ENCODE results near the gene TP53BP2.

DNA sequence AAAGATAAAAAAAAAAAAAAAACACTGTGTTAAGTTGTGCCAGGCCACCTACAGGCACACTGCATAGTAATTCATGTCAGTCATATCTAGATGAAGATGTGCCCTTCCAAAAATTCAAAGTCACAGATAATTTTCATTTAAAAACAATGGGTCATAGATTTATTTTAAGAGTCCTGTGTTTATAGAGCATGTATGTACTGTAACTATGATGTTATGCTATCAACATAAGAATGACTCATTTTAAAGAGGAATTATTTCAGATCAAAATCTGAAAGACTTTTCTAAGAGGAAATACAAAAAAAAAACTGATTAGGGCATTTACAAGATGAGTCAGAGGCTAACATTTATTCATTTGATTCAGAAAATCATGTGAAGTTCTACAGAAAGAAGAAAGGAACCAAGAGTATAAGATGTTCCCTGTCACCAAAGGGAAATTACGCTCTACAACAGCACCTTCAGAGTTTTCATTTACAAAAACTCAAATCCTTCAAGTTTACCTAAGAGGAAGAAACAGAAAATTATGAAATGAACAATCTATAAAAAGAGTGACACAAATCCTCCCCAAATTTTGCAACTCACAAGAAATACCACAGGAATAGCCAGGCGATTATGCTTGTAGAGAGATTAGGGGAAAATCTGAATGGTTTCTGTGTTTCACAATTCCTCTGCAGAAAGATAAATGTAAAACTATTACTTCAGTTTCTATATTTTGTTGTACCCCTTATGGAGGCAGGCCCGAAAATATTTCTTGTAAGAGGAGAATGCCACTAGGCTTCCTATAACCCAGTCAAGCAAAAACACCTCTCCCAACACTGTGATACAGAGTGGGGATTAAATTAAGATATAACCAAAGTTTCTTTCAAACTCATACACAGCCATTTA is 13.8 kb downstream of the TP53BP2 start:
- TF ChIP-seq FOSL1 (IDR thresholded peaks at IDR 0.05; ENCODE audit: low read depth) (peak; percentile 21; the same call in 1 of the 2 replicates), ZNF274 (IDR thresholded peaks at IDR 0.05; ENCODE audit: low read depth, low read length) (no peak), POLR2A (IDR thresholded peaks at IDR 0.05; ENCODE audit: borderline replicate concordance, extremely low read depth, insufficient read depth, insufficient read length) (no peak)
- TF ChIP-seq, protein P1, sequence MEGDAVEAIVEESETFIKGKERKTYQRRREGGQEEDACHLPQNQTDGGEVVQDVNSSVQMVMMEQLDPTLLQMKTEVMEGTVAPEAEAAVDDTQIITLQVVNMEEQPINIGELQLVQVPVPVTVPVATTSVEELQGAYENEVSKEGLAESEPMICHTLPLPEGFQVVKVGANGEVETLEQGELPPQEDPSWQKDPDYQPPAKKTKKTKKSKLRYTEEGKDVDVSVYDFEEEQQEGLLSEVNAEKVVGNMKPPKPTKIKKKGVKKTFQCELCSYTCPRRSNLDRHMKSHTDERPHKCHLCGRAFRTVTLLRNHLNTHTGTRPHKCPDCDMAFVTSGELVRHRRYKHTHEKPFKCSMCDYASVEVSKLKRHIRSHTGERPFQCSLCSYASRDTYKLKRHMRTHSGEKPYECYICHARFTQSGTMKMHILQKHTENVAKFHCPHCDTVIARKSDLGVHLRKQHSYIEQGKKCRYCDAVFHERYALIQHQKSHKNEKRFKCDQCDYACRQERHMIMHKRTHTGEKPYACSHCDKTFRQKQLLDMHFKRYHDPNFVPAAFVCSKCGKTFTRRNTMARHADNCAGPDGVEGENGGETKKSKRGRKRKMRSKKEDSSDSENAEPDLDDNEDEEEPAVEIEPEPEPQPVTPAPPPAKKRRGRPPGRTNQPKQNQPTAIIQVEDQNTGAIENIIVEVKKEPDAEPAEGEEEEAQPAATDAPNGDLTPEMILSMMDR (IDR thresholded peaks at IDR 0.05 in 2 of 3, conservative IDR thresholded peaks at IDR 0.05 in 1 of 3; ENCODE audit: borderline replicate concordance in 1 of 3, insufficient read depth in 1 of 3, low read depth in 2 of 3, low read length in 2 of 3): no peak
- TF ChIP-seq, protein P2, sequence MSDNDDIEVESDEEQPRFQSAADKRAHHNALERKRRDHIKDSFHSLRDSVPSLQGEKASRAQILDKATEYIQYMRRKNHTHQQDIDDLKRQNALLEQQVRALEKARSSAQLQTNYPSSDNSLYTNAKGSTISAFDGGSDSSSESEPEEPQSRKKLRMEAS (IDR thresholded peaks at IDR 0.05): no peak
- TF ChIP-seq, protein P3, sequence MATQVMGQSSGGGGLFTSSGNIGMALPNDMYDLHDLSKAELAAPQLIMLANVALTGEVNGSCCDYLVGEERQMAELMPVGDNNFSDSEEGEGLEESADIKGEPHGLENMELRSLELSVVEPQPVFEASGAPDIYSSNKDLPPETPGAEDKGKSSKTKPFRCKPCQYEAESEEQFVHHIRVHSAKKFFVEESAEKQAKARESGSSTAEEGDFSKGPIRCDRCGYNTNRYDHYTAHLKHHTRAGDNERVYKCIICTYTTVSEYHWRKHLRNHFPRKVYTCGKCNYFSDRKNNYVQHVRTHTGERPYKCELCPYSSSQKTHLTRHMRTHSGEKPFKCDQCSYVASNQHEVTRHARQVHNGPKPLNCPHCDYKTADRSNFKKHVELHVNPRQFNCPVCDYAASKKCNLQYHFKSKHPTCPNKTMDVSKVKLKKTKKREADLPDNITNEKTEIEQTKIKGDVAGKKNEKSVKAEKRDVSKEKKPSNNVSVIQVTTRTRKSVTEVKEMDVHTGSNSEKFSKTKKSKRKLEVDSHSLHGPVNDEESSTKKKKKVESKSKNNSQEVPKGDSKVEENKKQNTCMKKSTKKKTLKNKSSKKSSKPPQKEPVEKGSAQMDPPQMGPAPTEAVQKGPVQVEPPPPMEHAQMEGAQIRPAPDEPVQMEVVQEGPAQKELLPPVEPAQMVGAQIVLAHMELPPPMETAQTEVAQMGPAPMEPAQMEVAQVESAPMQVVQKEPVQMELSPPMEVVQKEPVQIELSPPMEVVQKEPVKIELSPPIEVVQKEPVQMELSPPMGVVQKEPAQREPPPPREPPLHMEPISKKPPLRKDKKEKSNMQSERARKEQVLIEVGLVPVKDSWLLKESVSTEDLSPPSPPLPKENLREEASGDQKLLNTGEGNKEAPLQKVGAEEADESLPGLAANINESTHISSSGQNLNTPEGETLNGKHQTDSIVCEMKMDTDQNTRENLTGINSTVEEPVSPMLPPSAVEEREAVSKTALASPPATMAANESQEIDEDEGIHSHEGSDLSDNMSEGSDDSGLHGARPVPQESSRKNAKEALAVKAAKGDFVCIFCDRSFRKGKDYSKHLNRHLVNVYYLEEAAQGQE (IDR thresholded peaks at IDR 0.05; ENCODE audit: low read depth): no peak

All from HCT116 (cell line).